ENCODE data around the gene KLHL29.

KLHL29 gene

GRCh38 chr2:23578964-23579671, 194.1 kb downstream of the KLHL29 start:
- TF ChIP-seq TAF1 (IDR thresholded peaks at IDR 0.05; ENCODE audit: borderline replicate concordance, low read depth, low read length) (no peak), POLR2AphosphoS5 (IDR thresholded peaks at IDR 0.05; ENCODE audit: low read depth, low read length) (no peak), POLR2A (IDR thresholded peaks at IDR 0.05; ENCODE audit: low read depth, low read length) (no peak)
- FAIRE-seq = no peak

GRCh38 chr2:23579674-23580073, 194.7 kb downstream of the KLHL29 start:
- no peak for FAIRE-seq
- DNase-seq (ENCODE audit: insufficient read length) = no peak
- TF ChIP-seq TAF1 (IDR thresholded peaks at IDR 0.05; ENCODE audit: borderline replicate concordance, low read depth, low read length) = no peak
- TF ChIP-seq POLR2A (IDR thresholded peaks at IDR 0.05; ENCODE audit: low read depth, low read length) = no peak
- no peak for TF ChIP-seq POLR2AphosphoS5 (IDR thresholded peaks at IDR 0.05; ENCODE audit: low read depth, low read length)

More at GRCh38 chr2:23578964-23579671, 194.1 kb downstream of the KLHL29 start:
- no peak for DNase-seq (ENCODE audit: insufficient read length)

DNA sequence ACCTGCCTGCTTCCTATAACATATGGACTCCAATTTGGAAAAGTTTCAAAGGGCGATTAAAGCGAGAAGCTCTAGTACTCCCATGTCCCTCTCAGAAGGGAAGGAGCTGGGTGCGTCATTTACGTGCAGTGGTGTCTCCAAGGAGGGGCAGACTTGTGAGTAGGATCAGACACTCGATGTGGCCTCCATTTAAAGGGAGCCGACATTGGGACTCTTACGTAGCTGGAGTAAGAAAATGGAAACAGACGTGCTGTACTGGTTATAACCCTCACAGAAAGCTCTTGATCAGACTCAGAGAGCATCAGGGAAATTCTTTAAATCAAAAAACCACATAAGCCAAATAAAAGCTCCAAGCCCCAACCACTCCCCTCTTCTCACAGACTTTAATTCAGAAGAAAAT, 198.5 kb downstream of the KLHL29 start:
- TF ChIP-seq POLR2AphosphoS5 (IDR thresholded peaks at IDR 0.05; ENCODE audit: low read depth, low read length) = no peak
- TF ChIP-seq TAF1 (IDR thresholded peaks at IDR 0.05; ENCODE audit: borderline replicate concordance, low read depth, low read length) = no peak
- TF ChIP-seq POLR2A (IDR thresholded peaks at IDR 0.05; ENCODE audit: low read depth, low read length) = no peak
- DNase-seq (ENCODE audit: insufficient read length) (no peak), FAIRE-seq (no peak)

GRCh38 chr2:23584054-23584745, 199.2 kb downstream of the KLHL29 start:
- TF ChIP-seq TAF1 (IDR thresholded peaks at IDR 0.05; ENCODE audit: borderline replicate concordance, low read depth, low read length) = no peak
- no peak for TF ChIP-seq POLR2AphosphoS5 (IDR thresholded peaks at IDR 0.05; ENCODE audit: low read depth, low read length)
- TF ChIP-seq POLR2A (IDR thresholded peaks at IDR 0.05; ENCODE audit: low read depth, low read length) = no peak
- DNase-seq (ENCODE audit: insufficient read length) (no peak), FAIRE-seq (no peak)

GRCh38 chr2:23585273-23586170, 200.5 kb downstream of the KLHL29 start:
- no peak for DNase-seq (ENCODE audit: insufficient read length)
- TF ChIP-seq POLR2AphosphoS5 (IDR thresholded peaks at IDR 0.05; ENCODE audit: low read depth, low read length) = no peak
- TF ChIP-seq TAF1 (IDR thresholded peaks at IDR 0.05; ENCODE audit: borderline replicate concordance, low read depth, low read length) = no peak
- TF ChIP-seq POLR2A (IDR thresholded peaks at IDR 0.05; ENCODE audit: low read depth, low read length) = no peak
- no peak for FAIRE-seq

GRCh38 chr2:23586741-23587306, 201.8 kb downstream of the KLHL29 start:
- no peak for TF ChIP-seq TAF1 (IDR thresholded peaks at IDR 0.05; ENCODE audit: borderline replicate concordance, low read depth, low read length)
- TF ChIP-seq POLR2AphosphoS5 (IDR thresholded peaks at IDR 0.05; ENCODE audit: low read depth, low read length) = no peak
- TF ChIP-seq POLR2A (IDR thresholded peaks at IDR 0.05; ENCODE audit: low read depth, low read length) = no peak
- FAIRE-seq (no peak), DNase-seq (ENCODE audit: insufficient read length) (no peak)

GRCh38 chr2:23587341-23587880, 202.4 kb downstream of the KLHL29 start:
- DNase-seq (ENCODE audit: insufficient read length) = no peak
- no peak for TF ChIP-seq TAF1 (IDR thresholded peaks at IDR 0.05; ENCODE audit: borderline replicate concordance, low read depth, low read length)
- no peak for TF ChIP-seq POLR2AphosphoS5 (IDR thresholded peaks at IDR 0.05; ENCODE audit: low read depth, low read length)
- no peak for TF ChIP-seq POLR2A (IDR thresholded peaks at IDR 0.05; ENCODE audit: low read depth, low read length)
- FAIRE-seq = no peak

DNA sequence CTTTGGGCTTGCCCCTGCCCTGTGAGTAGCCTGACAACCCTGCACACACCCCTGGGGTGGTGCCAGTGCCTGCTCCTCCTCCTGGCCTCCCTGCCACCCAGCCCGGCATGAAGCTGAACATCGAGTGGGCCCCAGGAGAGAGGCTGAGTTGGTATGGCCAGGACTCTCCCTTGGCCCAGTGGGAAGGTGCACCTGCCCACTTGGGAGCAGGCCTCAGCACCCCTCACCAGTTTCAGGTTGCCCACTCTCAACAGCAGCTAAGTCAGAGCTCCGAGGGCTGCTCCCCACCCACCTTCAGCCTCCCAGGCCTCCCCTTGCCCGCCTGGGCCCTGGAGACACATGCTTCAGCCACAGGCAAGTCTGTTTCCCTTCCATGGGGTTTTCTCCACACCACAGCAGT, 203.1 kb downstream of the KLHL29 start:
- FAIRE-seq (no peak), DNase-seq (ENCODE audit: insufficient read length) (no peak)
- no peak for TF ChIP-seq POLR2AphosphoS5 (IDR thresholded peaks at IDR 0.05; ENCODE audit: low read depth, low read length)
- no peak for TF ChIP-seq POLR2A (IDR thresholded peaks at IDR 0.05; ENCODE audit: low read depth, low read length)
- no peak for TF ChIP-seq TAF1 (IDR thresholded peaks at IDR 0.05; ENCODE audit: borderline replicate concordance, low read depth, low read length)

GRCh38 chr2:23588508-23589201, 203.7 kb downstream of the KLHL29 start:
- no peak for DNase-seq (ENCODE audit: insufficient read length)
- FAIRE-seq = no peak
- no peak for TF ChIP-seq POLR2A (IDR thresholded peaks at IDR 0.05; ENCODE audit: low read depth, low read length)
- TF ChIP-seq POLR2AphosphoS5 (IDR thresholded peaks at IDR 0.05; ENCODE audit: low read depth, low read length) = no peak
- TF ChIP-seq TAF1 (IDR thresholded peaks at IDR 0.05; ENCODE audit: borderline replicate concordance, low read depth, low read length) = no peak

DNA sequence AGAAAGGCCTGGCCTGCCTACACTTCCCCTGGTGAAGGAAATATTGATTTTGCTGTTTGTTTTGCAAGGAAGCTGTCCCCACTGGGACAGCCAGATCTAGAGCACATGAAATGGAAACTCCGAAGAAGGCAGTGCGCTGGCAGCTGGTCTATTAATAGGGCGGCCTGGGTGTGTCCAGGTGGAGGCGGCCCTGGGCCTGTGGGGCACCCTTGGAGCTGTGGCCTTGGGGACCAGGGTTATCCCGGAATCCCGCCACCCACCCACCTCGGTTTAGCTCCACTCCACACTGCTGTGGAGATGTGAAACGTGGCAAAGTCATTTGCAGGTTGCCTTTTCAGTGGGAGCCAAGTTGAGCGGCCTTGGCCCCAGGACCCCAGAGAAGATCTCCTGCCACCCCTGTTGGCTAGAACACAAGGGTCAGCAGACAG, 204.3 kb downstream of the KLHL29 start:
- DNase-seq (ENCODE audit: insufficient read length) (no peak), FAIRE-seq (no peak)
- TF ChIP-seq POLR2AphosphoS5 (IDR thresholded peaks at IDR 0.05; ENCODE audit: low read depth, low read length) = no peak
- no peak for TF ChIP-seq POLR2A (IDR thresholded peaks at IDR 0.05; ENCODE audit: low read depth, low read length)
- TF ChIP-seq TAF1 (IDR thresholded peaks at IDR 0.05; ENCODE audit: borderline replicate concordance, low read depth, low read length) = no peak
